GM12872 (cell line): Measurements from ENCODE around the gene IRF9.

Source experiments
- CTCF ChIP-seq: IDR thresholded peaks from 3 replicates; pipeline ENCODE4 v1.5.1; 2011; ENCODE audit warnings: low read depth, mild to moderate bottlenecking, low read length, moderate library complexity; ENCODE audit not compliant: insufficient read depth

The IRF9 gene

DNA sequence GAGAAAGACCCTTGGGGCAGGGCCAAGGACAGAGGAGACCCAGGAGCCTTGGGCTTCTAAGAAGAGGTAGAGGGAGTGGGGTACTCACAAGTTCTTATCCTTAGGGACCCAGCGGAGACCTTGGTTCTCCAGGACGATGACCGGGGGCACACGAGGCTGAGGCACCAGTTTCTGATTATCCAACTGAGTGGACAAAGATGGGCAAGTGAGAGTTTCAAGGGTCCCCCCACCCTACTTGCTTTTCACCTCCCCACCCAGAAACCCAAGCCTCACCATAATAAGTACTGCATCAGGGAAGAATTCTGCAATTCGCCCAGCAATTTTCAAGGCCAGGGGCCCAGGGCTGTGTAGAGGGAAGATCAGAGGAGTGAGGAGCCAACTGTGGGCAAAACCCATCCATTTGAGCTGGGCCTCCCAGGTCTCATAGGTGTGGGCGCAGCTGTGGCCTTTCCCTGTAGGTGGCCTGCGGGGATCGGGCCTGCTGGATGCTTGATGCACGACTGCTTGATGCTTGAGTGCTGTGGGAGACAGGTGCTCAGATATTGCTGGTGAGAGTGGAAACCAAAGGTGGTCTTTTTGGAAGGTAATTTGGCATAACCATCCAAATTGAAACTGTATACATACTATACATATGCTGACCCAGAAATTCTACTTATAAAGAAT, 21.7 kb upstream of the IRF9 start:
- peak; percentile 21; the same call in 2 of the 3 replicates for TF ChIP-seq CTCF

GRCh38 chr14:24141097-24141880, 19.8 kb upstream of the IRF9 start, which contains the start of gene EMC9:
EMC9 (minus strand) TSS chr14:24141591; CDS start chr14:24141304, 287 bp downstream.
- peak; percentile 37; the same call in 2 of the 3 replicates for TF ChIP-seq CTCF

DNA sequence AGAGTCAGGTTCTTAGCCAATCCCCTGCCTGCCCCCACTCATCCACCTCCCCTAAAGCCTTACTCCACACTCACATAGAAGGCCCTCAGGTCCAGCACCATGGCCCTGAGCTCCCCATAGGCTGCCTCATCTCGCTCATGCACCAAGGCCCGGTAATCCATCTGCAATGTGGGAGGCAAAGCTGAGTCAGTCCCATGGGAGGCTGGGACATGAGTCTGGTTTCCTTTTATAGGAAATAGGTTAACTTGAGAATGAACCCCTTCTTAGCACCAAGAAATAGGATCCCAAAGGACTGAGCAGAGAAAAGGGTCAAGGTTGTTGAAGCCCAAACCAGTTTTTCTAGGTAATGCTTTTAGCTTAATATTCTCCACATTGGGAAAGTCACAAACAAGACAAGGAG, 17.6 kb upstream of the IRF9 start:
- no peak for TF ChIP-seq CTCF

DNA sequence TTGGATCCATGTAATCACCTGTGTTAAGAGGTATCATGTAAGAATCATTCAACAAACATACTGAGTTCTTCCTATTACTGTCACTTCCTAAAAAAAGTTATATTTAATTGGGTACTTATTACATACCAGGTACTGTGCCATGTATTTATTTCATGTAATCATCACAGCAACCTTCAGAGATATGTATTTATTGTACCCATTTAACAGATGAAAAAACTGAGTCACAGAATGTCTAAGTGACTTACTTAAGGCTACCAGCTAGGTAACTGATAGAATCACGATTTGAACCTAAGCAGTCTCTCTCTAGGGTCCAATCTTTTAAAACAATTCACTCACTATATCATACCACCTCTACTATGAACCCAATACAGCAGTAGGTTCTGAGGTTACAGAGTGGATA, 16.6 kb upstream of the IRF9 start:
- no peak for TF ChIP-seq CTCF

- TF ChIP-seq CTCF: no peak
These were observed 15.8 kb upstream of the IRF9 start for GRCh38 chr14:24145219-24145618.

DNA sequence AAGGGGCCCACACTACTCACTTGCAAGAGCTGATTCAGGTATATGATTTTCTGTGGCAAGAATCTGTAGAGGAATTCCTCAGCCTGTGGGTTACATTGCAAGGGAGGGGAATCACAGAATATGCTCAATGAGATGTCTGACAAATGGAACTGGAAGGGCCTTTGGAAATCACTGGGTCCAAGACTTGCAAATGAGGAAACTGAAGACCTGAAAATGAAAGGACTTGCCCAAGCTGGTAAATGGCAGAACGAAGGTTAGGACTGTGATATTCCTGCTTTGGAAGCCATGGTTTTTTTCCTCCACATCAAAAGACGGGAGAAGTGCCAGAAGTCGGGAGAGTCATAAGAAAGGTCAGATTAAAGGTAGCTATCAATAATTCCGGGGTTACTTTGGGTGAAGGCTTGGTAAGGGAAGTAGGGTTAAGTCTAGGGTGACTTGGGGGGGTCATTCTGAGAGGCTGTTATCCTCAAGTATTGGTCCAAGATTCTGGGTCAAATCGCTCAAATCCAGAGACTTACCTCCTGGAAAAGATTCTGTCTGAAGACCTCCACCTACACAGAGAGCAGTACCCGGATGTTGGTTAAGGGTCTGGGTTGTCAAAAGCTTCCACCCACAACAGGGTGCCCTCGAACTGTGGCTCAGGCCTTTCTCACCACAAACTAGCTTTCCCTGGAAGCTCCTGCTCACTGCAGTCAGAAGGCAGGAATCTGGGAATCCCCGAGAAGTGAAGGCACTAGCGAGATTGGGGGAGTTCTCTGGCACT, 15.2 kb upstream of the IRF9 start:
- no peak for TF ChIP-seq CTCF

DNA sequence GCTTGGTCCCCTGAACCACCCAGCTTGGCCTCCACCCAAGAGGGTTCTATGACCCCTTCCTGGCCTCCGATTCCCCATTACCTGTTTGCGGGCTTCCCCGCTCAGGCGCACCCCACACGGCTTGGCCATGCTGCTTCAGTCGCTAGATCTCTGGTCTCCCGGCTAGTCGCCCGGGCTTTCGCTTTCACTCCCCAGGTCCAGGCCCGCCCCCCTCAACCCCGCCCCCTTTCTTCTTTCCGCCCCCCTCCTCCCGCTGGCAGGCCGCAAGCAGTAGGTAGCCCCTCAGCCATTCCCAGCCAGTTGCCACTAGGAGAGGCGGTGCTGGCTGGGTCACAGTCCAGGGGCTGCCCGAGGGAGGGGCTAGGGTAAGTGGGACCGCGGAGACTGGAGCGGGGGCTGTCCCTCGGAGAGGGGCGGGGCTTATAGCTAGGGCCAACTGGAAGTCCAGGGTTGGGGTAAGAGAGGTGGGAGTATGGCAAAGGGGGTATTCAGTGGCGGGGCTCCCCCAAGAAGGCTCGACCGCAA, 14.6 kb upstream of the IRF9 start, which contains the start of gene PSME2:
Gene PSME2, minus strand, starts transcription at position 158 of the 525 bp plus-strand sequence. Its CDS starts 29 bp downstream, at position 129.
- no peak for TF ChIP-seq CTCF
